GM12801 (cell line): ENCODE data around the gene ERI3.

Source experiments
- TF ChIP-seq, protein P1 (sequence below): IDR thresholded peaks from one replicate; pipeline ENCODE4 v1.5.1; 2011; ENCODE audit warnings: control low read depth; ENCODE audit not compliant: insufficient read length; ENCODE audit errors: extremely low read depth

The ERI3 gene

DNA sequence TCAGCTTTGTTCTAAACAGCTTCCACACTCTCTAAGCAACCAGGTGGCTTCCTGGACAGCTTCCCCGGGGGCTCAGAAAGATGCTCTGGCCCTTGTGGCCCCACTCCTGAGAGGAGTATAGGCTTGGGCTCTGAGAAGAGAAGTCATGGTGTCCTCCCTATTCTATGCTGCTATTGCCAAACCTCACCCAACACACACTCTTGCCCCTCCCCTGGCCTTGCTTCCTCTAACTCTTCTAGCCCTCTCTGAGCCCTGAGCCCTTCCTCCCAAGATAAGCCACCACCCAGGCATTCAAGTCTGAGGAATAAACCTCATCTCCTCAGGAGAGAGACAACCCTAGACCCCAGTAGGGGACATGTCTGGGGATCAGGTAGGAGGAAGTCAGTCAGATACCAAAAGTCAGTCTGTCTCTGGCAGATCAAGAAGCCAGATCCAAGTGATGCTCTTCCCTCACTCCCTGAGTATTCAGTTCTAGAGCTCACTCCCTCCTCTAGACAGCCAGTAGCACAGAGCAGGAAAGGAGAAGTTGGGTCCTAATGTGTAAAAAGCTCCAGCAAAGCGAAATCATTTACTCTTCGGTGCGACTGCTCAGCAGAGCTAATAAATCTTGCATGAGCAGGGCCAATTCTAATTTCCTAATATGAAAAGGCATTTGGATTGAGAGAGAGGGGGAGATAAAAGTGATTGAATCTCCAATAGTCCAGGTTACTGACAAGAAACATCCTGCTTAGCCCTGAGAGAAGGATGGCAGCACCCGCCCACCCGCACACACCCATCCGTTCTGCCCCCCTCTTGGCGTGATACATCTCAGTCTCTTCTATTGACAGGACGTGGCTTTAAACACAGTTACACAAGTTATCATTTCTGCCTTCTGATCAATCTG lies 91.2 kb downstream of the ERI3 start:
- TF ChIP-seq, protein P1, sequence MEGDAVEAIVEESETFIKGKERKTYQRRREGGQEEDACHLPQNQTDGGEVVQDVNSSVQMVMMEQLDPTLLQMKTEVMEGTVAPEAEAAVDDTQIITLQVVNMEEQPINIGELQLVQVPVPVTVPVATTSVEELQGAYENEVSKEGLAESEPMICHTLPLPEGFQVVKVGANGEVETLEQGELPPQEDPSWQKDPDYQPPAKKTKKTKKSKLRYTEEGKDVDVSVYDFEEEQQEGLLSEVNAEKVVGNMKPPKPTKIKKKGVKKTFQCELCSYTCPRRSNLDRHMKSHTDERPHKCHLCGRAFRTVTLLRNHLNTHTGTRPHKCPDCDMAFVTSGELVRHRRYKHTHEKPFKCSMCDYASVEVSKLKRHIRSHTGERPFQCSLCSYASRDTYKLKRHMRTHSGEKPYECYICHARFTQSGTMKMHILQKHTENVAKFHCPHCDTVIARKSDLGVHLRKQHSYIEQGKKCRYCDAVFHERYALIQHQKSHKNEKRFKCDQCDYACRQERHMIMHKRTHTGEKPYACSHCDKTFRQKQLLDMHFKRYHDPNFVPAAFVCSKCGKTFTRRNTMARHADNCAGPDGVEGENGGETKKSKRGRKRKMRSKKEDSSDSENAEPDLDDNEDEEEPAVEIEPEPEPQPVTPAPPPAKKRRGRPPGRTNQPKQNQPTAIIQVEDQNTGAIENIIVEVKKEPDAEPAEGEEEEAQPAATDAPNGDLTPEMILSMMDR: no peak

DNA sequence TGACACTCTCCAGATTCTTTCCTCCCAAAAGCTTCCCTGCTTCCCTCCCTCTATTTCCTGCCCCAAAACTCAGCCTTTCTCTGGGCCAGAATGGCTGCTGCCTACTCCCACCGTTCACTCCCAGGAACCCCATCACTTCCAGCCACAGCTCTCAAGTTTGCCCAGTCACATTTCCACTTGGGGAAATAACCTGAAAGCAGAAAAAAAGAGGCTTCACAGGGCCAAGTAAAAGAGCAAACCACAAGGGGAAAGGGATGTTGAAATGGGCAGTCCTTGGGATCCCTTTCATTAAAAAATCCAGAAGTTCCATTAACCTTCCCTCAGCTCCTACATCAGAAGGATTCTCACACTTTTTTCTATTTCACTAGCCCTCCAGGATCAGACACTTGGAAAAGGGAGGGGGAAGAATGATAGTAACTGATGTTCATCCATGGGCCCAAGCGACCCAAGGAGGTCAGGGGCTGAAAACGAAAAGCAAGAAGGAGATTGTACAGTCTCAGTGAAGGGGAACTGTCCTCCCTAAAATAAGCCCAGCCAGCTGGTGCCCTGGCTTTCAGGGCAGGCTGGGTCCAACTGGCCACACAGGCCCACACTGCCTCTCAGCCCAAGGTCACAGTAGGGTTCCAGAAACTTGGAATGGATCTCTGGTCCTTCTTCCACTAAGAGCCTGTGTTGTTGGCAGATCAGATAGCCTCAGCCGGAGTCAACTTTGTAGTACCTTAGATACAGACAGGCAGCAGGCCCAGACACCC lies 92.1 kb downstream of the ERI3 start:
- TF ChIP-seq, protein P1: no peak

DNA sequence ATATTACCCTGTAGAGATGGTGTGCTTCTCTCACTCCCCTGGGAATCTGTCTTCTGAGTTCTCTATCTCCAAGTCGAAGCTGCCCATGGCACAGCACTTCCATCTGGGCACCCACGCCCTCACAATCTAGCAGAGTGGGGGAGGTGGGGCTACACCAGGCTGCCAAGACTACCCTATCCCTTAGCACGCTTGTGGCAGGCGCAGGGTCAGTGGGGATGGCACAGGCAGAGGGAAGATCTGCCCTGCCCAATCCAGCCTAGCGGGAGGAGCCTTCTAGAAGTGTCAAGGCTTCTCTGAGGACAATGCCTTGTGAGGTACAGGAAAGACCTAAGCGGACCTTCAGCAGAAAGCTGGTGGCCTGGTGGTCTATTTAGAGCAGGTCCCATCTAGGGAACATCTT lies 92.6 kb downstream of the ERI3 start:
- TF ChIP-seq, protein P1: no peak

DNA sequence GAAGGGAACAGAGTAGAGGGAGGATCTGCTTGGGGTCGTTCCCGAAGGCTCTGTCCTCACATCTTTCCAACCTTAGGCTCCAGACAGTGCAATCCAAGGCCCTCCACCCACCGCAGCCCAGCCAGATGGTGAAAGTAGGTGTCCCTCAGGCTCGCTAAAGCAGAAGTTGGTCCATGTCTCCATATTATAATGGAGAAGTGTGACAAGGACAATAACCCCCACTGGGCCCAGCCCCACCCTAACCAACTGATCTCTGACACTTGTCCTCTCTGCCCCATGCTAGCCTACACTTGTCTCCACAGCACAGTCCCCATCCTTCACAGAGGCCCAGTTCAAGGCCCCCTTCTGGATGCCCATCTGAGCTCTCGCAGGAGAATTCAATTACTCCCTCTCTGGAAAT lies 93.1 kb downstream of the ERI3 start:
- TF ChIP-seq, protein P1: no peak

DNA sequence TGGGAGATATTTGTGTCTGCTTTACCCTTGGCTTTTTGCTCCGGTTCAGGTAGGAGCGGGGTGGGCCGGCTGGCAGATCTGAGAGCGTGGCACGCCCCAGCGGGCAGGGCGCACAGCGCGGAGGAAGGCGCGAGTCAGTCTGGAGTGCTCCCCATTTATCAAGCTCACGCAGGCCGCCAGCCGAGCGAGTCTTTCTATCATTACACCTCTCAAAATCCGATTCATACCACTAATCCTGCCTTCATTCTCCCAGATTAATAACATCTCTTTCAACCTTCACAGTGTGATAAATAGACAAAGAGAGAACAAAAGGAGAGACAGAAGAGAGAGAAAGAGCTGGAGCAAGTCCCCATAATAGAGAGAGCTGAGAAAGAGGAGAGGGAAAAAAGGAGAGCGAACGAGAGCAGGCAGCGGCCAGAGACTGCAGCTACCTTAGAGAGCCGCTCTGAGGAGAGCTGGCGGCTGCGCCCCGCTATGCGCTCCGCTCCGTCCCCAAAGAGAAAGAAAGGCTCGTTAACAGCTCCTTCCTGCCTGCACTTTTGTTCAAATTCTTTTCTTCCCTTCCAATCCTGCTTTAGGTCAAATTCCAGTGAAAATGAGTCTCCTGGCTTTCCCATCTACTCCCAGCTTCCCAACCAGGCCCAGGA lies 93.8 kb downstream of the ERI3 start:
- TF ChIP-seq, protein P1: no peak

DNA sequence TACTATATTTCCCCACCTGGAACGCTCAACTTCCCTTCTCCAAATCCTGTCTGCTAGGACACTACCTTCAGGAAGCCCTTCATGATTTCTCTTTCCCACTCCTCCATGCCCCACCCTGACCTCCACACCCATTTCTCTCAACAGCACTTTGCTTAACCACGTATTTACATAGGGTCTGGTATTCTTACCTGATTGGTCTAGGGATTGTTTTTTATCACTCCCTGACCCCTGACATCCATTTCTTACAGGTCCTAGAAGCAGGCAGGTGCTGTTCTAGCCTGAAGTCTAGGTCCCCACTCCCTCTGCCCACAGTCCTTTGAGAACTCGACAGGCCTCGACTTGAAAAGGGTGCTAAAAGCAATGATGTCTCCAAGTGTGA lies 94.3 kb downstream of the ERI3 start:
- TF ChIP-seq, protein P1: no peak

DNA sequence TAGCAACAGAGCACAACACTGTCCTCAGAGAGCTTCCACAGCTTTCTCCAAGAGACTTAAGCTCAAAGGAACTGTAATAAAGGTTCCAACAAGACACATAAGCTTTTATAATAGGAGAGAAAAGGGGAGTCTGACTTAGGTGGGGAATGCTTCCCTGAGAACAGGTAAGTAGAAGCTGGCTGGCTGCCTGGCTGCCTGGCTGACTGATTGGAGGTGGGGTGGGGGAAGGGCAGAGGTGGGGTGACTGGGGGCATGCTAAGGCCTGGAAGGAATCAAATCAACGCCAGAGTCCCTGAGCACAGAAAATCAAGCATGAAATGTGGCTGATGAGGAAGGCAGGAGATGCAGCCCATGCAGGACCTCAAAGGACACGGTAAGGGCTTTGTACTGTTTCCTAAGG lies 96.0 kb downstream of the ERI3 start:
- TF ChIP-seq, protein P1: no peak
